Tongue (tissue), 2 donors: ENCODE results near the gene TMEM94. TPM values are rescaled to one million over a fixed set of nuclear protein-coding genes. Genes with fewer than 3 reads are reported as not detected.
"Not testable (repeated sequence)": the region's sequence is repeated elsewhere in the genome, so short reads cannot be mapped to it uniquely, and the experiment has no call there.

Experiments used
- DNase-seq: peaks from one replicate; pipeline ENCODE4 v3.0.0-alpha.2; 2015
- total RNA-seq: library from RNA; depleted of rRNA; stranded (reverse); fragments of >200 nt; gene quantifications from one replicate; pipeline ENCODE4 v1.2.3, GENCODE V29; 2014

Gene TMEM94
- total RNA-seq, 1 donor from 2014 or later = 72.3 TPM

GRCh38 chr17:75476752-75477489 is 20.5 kb downstream of the TMEM94 start:
- DNase-seq = no peak

GRCh38 chr17:75477490-75477862 is 21.0 kb downstream of the TMEM94 start:
- DNase-seq = not testable (repeated sequence)

- peak; percentile 44 for DNase-seq
Observed at GRCh38 chr17:75478508-75478907, 22.1 kb downstream of the TMEM94 start.

DNA sequence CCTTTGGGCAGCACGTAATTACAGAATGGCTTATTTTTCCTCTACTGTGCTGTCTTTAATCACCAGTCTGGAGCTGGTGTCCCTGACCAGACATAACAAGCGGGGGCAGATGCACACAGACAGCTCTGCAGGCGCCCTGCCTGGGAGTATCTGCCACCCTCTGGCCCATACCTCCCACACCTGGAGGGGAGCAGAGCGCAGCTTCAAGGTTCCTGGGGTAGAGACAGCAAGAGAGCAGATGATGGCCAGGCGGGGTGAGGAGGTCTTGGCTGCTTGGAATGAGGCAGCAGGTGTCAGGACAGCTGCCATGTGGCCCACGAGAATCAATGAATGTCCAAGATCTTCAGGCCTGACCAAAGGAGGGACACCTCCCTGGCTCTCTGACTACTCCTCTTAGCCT is 23.8 kb downstream of the TMEM94 start:
- no peak for DNase-seq

DNA sequence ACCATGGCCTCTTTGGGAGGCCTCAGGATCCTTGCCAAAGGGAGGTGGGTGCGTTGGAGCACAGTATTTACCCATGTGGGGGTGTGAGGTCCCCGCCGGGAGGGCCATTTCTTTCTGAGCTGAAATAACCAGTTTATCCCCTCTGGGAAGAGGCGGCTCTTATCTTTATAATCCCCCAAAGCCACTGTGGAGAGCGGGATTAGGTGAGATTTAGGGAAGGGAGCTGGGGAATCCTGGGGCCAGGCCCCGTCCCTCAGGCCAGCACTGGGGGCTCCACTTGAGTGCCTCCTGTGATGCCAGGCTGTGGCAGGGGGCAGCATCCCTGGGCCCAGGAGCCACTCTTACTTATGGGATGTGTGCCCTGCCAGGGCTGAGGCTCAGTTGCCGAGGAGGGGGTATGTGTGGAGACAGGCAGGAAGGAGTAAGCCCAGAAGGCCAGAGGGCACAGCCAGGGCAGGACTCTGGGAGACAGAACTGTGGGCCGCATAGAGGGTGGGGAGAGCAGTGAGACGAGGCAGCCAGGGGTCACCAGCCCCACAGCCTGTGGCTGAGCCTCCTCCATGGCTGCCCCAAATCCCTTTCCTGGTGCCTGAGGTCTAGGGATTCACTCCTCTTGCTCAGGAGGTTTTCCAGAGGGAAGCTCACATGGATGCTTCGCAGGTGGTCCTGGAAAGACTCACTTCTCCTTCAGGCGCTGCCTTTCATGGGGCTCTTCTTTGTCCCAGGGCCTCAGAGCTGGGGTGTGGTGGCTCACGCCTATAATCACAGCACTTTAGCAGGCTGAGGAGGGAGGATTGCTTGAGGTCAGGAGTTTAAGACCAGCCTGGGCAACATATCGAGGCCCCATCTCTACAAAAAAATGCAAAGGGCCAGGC is 25.0 kb downstream of the TMEM94 start:
- peak; percentile 48 for DNase-seq

DNA sequence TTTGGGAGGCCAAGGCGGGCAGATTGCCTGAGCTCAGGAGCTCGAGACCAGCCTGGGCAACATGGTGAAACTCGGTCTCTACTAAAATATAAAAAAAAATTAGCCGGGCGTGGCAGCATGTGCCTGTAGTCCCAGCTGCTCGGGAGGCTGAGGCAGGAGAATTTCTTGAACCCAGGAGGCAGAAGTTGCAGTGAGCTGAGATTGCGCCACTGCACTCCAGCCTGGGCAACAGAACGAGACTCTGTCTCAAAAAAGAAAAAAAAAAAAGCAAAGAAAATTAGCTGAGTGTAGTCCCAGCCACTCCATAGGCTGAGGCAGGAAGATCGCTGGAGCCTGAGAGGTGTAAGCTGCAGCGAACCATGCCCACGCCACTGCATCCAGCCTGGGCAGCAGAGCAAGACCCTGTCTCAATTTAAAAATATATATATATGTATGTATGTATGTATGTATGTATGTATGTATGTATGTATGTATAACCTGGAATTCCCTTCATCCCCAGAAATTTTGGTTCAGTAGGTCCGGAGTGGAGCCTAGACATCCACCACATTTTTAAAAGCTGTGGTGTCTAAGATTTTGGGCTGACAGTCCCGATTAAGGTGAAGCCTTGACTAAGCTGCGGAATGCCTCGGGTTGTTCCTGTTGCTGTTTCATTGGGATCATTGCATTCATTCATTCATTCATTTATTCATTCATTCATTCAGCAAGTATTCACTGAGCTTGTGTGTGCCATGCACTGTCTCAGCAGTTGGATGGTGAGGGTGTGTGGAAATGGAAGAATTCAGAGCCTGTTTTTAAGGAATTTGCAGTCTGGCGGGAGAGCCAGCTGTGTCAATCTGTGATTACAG is 25.9 kb downstream of the TMEM94 start:
- no peak for DNase-seq

DNA sequence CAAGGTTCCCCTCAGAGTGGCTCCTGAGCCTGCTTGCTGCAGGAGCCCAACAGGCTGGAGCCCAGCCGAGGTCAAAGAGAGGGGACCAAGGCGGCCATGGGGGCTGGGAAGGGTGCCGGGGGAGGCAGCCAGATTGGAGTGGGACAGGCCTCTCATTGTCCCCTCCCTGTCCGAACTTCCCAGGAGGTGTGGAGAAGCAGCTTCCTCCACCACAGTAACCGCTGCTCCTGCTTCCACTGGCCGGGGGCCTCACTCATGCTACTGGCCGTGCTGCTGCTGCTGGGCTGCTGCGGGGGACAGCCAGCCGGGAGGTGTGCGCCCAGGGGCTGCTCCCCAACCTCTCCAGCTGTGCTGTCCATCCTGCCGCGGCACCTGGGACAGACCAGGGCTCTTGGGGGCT is 29.3 kb downstream of the TMEM94 start:
- no peak for DNase-seq

- DNase-seq = no peak
Observed at GRCh38 chr17:75486151-75486550, 29.7 kb downstream of the TMEM94 start.

GRCh38 chr17:75486951-75487350 is 30.5 kb downstream of the TMEM94 start:
- no peak for DNase-seq

DNA sequence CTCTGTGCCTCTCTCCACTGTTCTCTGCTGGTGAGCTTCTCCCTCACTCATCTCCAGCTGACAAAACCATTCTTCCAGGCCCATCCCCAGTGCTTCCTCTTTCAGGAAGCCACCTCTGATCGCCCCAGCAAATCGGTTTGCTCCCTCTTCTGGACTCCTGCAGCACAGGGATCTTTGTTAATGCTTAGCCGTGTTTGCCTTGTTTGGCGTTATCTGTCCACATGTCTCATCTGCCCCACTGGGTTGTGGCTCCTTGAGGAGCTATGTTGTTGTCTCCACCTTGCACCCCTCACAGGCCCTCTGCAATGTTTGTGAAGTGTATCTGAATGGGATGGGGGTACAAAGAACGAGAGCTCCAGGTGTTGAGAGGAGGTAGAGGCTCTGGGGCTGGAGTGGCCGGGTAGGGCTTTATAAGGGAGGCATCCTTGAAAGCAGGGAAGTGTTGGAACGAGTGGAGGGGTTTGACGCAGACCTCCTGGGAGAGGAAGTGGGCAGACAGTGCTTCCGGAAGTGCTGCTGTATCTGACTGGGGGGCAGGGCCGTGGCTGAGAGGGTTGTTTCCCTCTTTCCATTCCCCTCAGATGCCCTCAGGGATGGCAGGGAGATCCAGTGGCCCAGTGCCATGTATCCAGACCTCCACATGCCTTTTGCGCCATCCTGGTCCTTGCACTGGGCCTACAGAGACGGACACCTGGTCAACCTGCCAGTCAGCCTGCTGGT is 31.1 kb downstream of the TMEM94 start:
- no peak for DNase-seq

DNA sequence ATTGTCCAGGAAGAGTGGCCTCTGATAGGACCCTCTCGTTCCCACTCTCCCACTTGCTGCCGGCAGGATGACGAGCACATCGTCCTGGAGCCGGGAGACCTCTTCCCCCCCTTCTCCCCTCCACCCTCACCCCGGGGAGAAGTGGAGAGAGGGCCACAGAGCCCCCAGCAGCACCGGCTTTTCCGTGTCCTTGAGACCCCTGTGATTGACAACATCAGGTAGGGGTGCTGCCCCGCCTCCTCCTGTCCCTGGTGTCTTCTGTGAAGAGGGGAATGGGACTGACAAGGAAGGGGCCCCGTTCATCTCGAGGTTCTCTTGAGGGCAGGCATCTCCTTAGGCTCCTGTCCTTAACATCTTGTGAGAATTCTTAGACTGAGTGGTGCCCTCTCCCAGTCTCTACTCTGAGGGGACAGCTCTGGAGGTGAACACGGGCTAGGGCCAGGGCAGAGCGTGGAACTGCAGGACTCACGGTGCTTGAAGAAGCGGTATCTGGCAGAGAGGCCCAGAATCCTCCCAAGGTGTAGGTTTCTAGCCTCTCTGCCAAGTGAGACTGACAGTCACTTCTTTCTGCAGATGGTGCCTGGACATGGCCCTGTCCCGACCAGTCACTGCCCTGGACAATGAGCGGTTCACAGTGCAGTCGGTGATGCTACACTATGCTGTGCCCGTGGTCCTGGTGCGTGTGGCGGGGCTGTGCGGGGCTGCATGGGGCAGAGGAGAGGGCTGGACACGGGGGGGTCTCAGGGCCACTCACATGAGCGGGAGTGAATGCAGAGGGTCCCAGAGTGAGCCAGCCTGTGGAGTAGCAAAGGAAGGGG is 32.5 kb downstream of the TMEM94 start:
- DNase-seq = no peak

GRCh38 chr17:75489511-75489955 is 33.1 kb downstream of the TMEM94 start:
- DNase-seq = no peak

DNA sequence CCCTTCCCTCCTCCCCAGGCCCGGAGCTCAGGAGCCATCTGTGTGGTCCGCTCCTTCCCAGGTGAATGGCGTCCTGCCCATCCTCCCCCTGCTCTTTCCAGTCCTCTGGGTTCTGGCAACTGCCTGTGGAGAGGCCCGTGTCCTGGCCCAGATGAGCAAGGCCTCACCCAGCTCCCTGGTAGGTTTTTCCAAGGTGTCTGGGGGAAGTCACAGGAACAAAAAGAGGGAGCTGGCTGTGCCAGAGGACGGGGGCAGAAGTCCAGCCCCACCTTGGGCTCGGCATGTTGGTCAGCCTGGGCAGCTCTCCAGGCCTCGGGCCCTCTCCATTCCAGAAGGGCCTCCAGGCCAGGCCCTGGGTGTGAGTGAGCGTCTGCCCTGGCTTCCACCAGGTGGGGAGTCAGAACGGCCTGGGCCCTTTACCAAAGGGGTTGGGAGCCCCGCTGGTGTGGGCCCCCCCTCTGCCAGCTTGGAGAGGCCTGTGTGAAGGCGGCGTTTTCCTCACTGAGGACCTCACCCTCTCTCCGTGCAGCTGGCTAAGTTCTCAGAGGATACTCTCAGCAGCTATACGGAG is 33.8 kb downstream of the TMEM94 start:
- DNase-seq = no peak

DNA sequence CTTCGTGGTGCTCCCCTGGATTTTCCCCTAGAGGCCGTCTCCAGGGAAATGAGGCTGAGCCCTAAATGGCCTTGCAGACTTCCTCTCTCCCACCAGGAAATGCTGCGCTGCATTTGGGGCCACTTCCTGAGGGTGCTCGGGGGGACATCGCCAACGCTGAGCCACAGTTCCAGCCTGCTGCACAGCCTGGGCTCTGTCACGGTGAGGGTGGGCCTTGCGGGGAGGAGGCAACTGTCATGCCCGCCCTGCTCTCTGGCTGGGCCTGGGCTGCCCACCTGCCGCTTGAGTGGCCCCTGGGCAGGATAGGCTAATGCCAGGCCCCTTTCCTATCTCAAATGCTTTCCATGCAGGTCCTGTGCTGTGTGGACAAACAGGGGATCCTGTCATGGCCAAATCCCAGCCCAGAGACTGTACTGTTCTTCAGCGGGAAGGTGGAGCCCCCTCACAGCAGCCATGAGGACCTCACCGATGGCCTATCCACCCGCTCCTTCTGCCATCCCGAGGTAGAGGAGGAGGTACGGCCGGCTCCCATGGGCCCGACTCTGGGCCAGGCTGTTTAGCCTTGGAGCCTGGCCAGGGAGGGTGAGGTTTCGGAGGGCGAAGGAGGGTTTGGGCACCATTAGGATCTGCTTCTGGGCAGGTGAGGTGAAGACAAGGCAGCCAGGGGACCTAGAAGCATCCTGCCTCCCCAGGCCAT is 34.7 kb downstream of the TMEM94 start:
- no peak for DNase-seq

GRCh38 chr17:75491680-75492079 is 35.2 kb downstream of the TMEM94 start:
- no peak for DNase-seq

DNA sequence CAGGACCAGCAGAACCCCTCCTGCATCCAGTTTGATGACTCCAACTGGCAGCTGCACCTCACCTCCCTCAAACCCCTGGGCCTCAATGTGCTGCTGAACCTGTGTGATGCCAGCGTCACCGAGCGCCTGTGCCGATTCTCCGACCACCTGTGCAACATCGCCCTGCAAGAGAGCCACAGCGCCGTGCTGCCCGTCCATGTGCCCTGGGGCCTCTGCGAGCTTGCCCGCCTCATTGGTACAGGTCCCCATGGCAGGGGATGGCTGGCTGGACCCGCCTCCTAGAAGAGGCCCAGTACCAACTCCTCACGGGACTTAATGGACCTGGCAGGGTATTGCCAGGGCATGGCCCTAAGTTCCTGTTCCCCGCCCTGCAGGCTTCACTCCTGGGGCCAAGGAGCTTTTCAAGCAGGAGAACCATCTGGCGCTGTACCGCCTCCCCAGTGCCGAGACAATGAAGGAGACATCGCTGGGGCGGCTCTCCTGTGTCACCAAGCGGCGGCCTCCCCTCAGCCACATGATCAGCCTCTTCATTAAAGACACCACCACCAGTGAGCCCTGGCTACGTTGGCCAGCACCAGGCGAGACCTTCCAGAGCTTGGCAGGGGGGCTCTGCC is 36.2 kb downstream of the TMEM94 start:
- no peak for DNase-seq

GRCh38 chr17:75493476-75494129 is 37.2 kb downstream of the TMEM94 start:
- no peak for DNase-seq

DNA sequence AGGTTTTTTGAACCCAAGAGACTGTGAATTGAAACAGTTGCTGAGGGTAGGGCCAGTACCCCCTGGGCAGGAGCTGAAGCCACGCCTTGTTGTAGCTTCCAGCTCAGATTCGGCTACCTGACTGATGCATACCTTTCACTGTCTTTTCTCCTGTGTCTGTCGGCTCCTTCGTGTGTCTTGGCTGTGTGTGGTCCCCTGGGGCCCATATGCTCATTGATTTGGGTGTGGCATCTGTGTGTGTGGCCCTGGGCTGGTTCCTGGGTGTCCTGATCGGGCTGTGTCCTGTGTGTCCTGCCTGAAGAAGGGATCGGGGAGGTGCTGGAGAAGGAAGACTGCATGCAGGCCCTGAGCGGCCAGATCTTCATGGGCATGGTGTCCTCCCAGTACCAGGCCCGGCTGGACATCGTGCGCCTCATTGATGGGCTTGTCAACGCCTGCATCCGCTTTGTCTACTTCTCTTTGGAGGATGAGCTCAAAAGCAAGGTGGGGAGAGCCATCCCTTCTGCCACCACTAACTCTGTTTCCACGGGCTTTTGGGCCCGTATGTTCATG is 38.0 kb downstream of the TMEM94 start:
- DNase-seq = no peak

- DNase-seq = no peak
Observed at GRCh38 chr17:75496005-75496404, 39.6 kb downstream of the TMEM94 start.
